ENCODE measurements around the gene ITPR2. TPM values are rescaled to one million over a fixed set of nuclear protein-coding genes. Genes with fewer than 3 reads are reported as not detected.

Gene ITPR2
- total RNA-seq, 1 experiment from 2014 or later: 14.3 TPM

- Mint-ChIP-seq H3K9me3 (ENCODE audit: unreplicated experiment) (no peaks in the 10 kb centered on the region), H3K4me1 (ENCODE audit: insufficient read depth, unreplicated experiment) (no peaks in the 10 kb centered on the region), H3K36me3 (ENCODE audit: insufficient read depth, unreplicated experiment) (no peaks in the 10 kb centered on the region), H3K27ac (ENCODE audit: low read depth, unreplicated experiment) (no peak overlapping the region), H3K27me3 (ENCODE audit: insufficient read depth, unreplicated experiment) (no peaks in the 10 kb centered on the region), H3K4me3 (ENCODE audit: unreplicated experiment) (no peak overlapping the region)
- no peak for DNase-seq (ENCODE audit: unreplicated experiment)
- intact Hi-C loops (cut with micrococcal nuclease): no loop called here
- ChIA-PET POLR2A (no interaction called here), CTCF (no interaction called here)
- no TSS peak for BruUV-seq (replicated peaks)
- no peak for TF ChIP-seq CTCF (IDR thresholded peaks at IDR 0.05; ENCODE audit: unreplicated experiment)
Observed at GRCh38 chr12:26359576-26359975, 473.4 kb downstream of the ITPR2 start.

GRCh38 chr12:26358651-26359050 is 474.3 kb downstream of the ITPR2 start:
- Mint-ChIP-seq H3K9me3 (ENCODE audit: unreplicated experiment) (no peaks in the 10 kb centered on the region), H3K4me3 (ENCODE audit: unreplicated experiment) (no peak overlapping the region), H3K36me3 (ENCODE audit: insufficient read depth, unreplicated experiment) (no peaks in the 10 kb centered on the region), H3K27me3 (ENCODE audit: insufficient read depth, unreplicated experiment) (no peaks in the 10 kb centered on the region), H3K4me1 (ENCODE audit: insufficient read depth, unreplicated experiment) (no peaks in the 10 kb centered on the region), H3K27ac (ENCODE audit: low read depth, unreplicated experiment) (no peak overlapping the region)
- no peak for TF ChIP-seq CTCF (IDR thresholded peaks at IDR 0.05; ENCODE audit: unreplicated experiment)
- ChIA-PET CTCF (no interaction called here), POLR2A (interaction anchor here (0.6 kb wide), 1 partner anchor 11 kb away, joined by 3 read pairs; no protein-coding TSS in a partner anchor)
- intact Hi-C loops (cut with micrococcal nuclease): no loop called here
- no TSS peak for BruUV-seq (replicated peaks)
- DNase-seq (ENCODE audit: unreplicated experiment): no peak

GRCh38 chr12:26347300-26347699 is 485.7 kb downstream of the ITPR2 start:
- Mint-ChIP-seq H3K27ac (ENCODE audit: low read depth, unreplicated experiment) (no peak overlapping the region), H3K27me3 (ENCODE audit: insufficient read depth, unreplicated experiment) (no peaks in the 10 kb centered on the region), H3K4me1 (ENCODE audit: insufficient read depth, unreplicated experiment) (no peaks in the 10 kb centered on the region), H3K9me3 (ENCODE audit: unreplicated experiment) (no peaks in the 10 kb centered on the region), H3K4me3 (ENCODE audit: unreplicated experiment) (no peak overlapping the region), H3K36me3 (ENCODE audit: insufficient read depth, unreplicated experiment) (peaks cover 5% of the 10 kb centered on the region)
- DNase-seq (ENCODE audit: unreplicated experiment): no peak
- intact Hi-C loops (cut with micrococcal nuclease): no loop called here
- TF ChIP-seq CTCF (IDR thresholded peaks at IDR 0.05; ENCODE audit: unreplicated experiment): no peak
- no TSS peak for BruUV-seq (replicated peaks)
- ChIA-PET CTCF (interaction anchor here (0.5 kb wide), 1 partner anchor 29 kb away, joined by 3 read pairs; no protein-coding TSS in a partner anchor), POLR2A (interaction anchor here (0.6 to 1.1 kb wide), 2 partner anchors 12 to 387 kb away, joined by 3 read pairs; no protein-coding TSS in a partner anchor)

GRCh38 chr12:26346736-26347135 is 486.3 kb downstream of the ITPR2 start:
- POLR2A ChIA-PET: interaction anchor here (0.6 to 1.1 kb wide), 2 partner anchors 12 to 387 kb away, joined by 3 read pairs; no protein-coding TSS in a partner anchor
- CTCF ChIA-PET: interaction anchor here (0.5 kb wide), 1 partner anchor 28 kb away, joined by 3 read pairs; no protein-coding TSS in a partner anchor

More at GRCh38 chr12:26346736-26347135, 486.3 kb downstream of the ITPR2 start:
- Mint-ChIP-seq H3K36me3 (ENCODE audit: insufficient read depth, unreplicated experiment) (peaks cover 5% of the 10 kb centered on the region), H3K4me1 (ENCODE audit: insufficient read depth, unreplicated experiment) (no peaks in the 10 kb centered on the region), H3K4me3 (ENCODE audit: unreplicated experiment) (no peak overlapping the region), H3K27me3 (ENCODE audit: insufficient read depth, unreplicated experiment) (no peaks in the 10 kb centered on the region), H3K9me3 (ENCODE audit: unreplicated experiment) (no peaks in the 10 kb centered on the region), H3K27ac (ENCODE audit: low read depth, unreplicated experiment) (no peak overlapping the region)
- no TSS peak for BruUV-seq (replicated peaks)
- intact Hi-C loops (cut with micrococcal nuclease): no loop called here
- TF ChIP-seq CTCF (IDR thresholded peaks at IDR 0.05; ENCODE audit: unreplicated experiment): no peak
- no peak for DNase-seq (ENCODE audit: unreplicated experiment)
